HEK293 (cell line): Measurements from ENCODE around the gene DNAAF8.

Source experiments
- KLF16 ChIP-seq: fragments of 450-650 bp; formaldehyde crosslinking; IDR thresholded peaks from 2 replicates; pipeline ENCODE4 v1.5.1; 2017; ENCODE audit warnings: missing biosample characterization, missing genetic modification characterization
- KLF9 ChIP-seq: fragments of 450-650 bp; formaldehyde crosslinking; IDR thresholded peaks from 2 replicates; pipeline ENCODE4 v1.5.1; 2016; ENCODE audit warnings: missing biosample characterization, missing genetic modification characterization, low read depth
- SCRT2 ChIP-seq: fragments of 450-650 bp; formaldehyde crosslinking; IDR thresholded peaks from 2 replicates; pipeline ENCODE4 v1.5.1; 2016; ENCODE audit warnings: missing biosample characterization, missing genetic modification characterization
- SP3 ChIP-seq: fragments of 450-650 bp; formaldehyde crosslinking; IDR thresholded peaks from 2 replicates; pipeline ENCODE4 v1.5.1; 2016; ENCODE audit warnings: missing biosample characterization, missing genetic modification characterization
- ZBTB1 ChIP-seq: fragments of 450-650 bp; formaldehyde crosslinking; IDR thresholded peaks from 2 replicates; pipeline ENCODE4 v1.5.1; 2016; ENCODE audit warnings: missing biosample characterization, missing genetic modification characterization
- ZBTB20 ChIP-seq: fragments of 450-650 bp; formaldehyde crosslinking; IDR thresholded peaks from 2 replicates; pipeline ENCODE4 v1.5.1; 2016; ENCODE audit warnings: missing biosample characterization, missing genetic modification characterization
- ZBTB8A ChIP-seq: fragments of 450-650 bp; formaldehyde crosslinking; IDR thresholded peaks from 2 replicates; pipeline ENCODE4 v1.5.1; 2016; ENCODE audit warnings: missing biosample characterization, missing genetic modification characterization
- ZIC2 ChIP-seq: fragments of 450-650 bp; formaldehyde crosslinking; IDR thresholded peaks from 2 replicates; pipeline ENCODE4 v1.5.1; 2016; ENCODE audit warnings: missing biosample characterization, missing genetic modification characterization
- ZNF26 ChIP-seq: fragments of 450-650 bp; formaldehyde crosslinking; IDR thresholded peaks from 2 replicates; pipeline ENCODE4 v1.5.1; 2016; ENCODE audit warnings: missing biosample characterization, missing genetic modification characterization
- ZNF341 ChIP-seq: fragments of 450-650 bp; formaldehyde crosslinking; IDR thresholded peaks from 2 replicates; pipeline ENCODE4; 2016; ENCODE audit warnings: low read depth, missing biosample characterization, missing genetic modification characterization
- ZNF585B ChIP-seq: fragments of 450-650 bp; formaldehyde crosslinking; IDR thresholded peaks from 2 replicates; pipeline ENCODE4 v1.5.1; 2016; ENCODE audit warnings: missing biosample characterization, missing genetic modification characterization
- ZNF692 ChIP-seq: fragments of 450-650 bp; formaldehyde crosslinking; IDR thresholded peaks from 2 replicates; pipeline ENCODE4 v1.5.1; 2016; ENCODE audit warnings: missing biosample characterization, missing genetic modification characterization
- ZNF768 ChIP-seq: fragments of 450-650 bp; formaldehyde crosslinking; IDR thresholded peaks from 2 replicates; pipeline ENCODE4 v1.5.1; 2018; ENCODE audit warnings: missing biosample characterization, mild to moderate bottlenecking, missing genetic modification characterization
- ZNF830 ChIP-seq: fragments of 450-650 bp; IDR thresholded peaks from 2 replicates; pipeline ENCODE4 v1.5.0; 2018; ENCODE audit warnings: missing biosample characterization, missing genetic modification characterization, low read depth, mild to moderate bottlenecking, moderate library complexity
- ZSCAN4 ChIP-seq: fragments of 450-650 bp; formaldehyde crosslinking; IDR thresholded peaks from 2 replicates; pipeline ENCODE4 v1.5.1; 2017; ENCODE audit warnings: missing biosample characterization, missing genetic modification characterization
- ZSCAN5A ChIP-seq: fragments of 450-650 bp; formaldehyde crosslinking; IDR thresholded peaks from 2 replicates; pipeline ENCODE4 v1.5.1; 2016; ENCODE audit warnings: missing biosample characterization, missing genetic modification characterization
- TF ChIP-seq, protein P1 (sequence below): fragments of 450-650 bp; formaldehyde crosslinking; IDR thresholded peaks from 2 replicates; pipeline ENCODE4 v1.5.1; 2016; ENCODE audit warnings: missing biosample characterization, missing genetic modification characterization
- TF ChIP-seq, protein P2 (sequence below): fragments of 450-650 bp; formaldehyde crosslinking; IDR thresholded peaks from 2 replicates; pipeline ENCODE4 v1.5.1; 2017; ENCODE audit warnings: missing biosample characterization, mild to moderate bottlenecking, missing genetic modification characterization, moderate library complexity
- TF ChIP-seq, protein P3 (sequence below): fragments of 450-650 bp; formaldehyde crosslinking; IDR thresholded peaks from 2 replicates; pipeline ENCODE4 v1.5.1; 2016; ENCODE audit warnings: missing biosample characterization, missing genetic modification characterization
- TF ChIP-seq, protein P4 (sequence below): fragments of 450-650 bp; formaldehyde crosslinking; IDR thresholded peaks from 2 replicates; pipeline ENCODE4 v1.5.1; 2016; ENCODE audit warnings: missing biosample characterization, missing genetic modification characterization
- TF ChIP-seq, protein P5 (sequence below): fragments of 450-650 bp; formaldehyde crosslinking; IDR thresholded peaks from 2 replicates; pipeline ENCODE4 v1.5.1; 2016; ENCODE audit warnings: missing biosample characterization, missing genetic modification characterization
- TF ChIP-seq, protein P6 (sequence below): fragments of 450-650 bp; formaldehyde crosslinking; optimal IDR thresholded peaks from 2 replicates; pipeline ENCODE3; 2016; ENCODE audit warnings: missing biosample characterization, mild to moderate bottlenecking, missing genetic modification characterization

Gene DNAAF8

GRCh38 chr16:4693956-4694641 lies 40.2 kb upstream of the DNAAF8 start (continued):
- TF ChIP-seq SCRT2 (tag by site-specific recombination) (0 out of 2 replicates have a peak, but pooled peaks have one; percentile 16), ZBTB20 (tag by site-specific recombination) (peak; percentile 32; the same call in 1 of the 2 replicates), ZNF341 (peak; percentile 22; the same call in 1 of the 2 replicates), SP3 (tag by site-specific recombination) (peak; percentile 55), ZNF585B (tag by site-specific recombination) (no peak), ZSCAN4 (tag by site-specific recombination) (no peak), ZNF26 (no peak), ZSCAN5A (tag by site-specific recombination) (0 out of 2 replicates have a peak, but pooled peaks have one; percentile 30), ZBTB1 (no peak), KLF9 (peak; percentile 85), ZNF768 (tag by site-specific recombination) (no peak), ZNF830 (tag by site-specific recombination) (no peak), ZBTB8A (tag by site-specific recombination) (peak; percentile 37), KLF16 (tag by site-specific recombination) (peak; percentile 53), ZIC2 (tag by site-specific recombination) (0 out of 2 replicates have a peak, but pooled peaks have one; percentile 47), ZNF692 (tag by site-specific recombination) (peak; percentile 59)
- TF ChIP-seq, protein P1, sequence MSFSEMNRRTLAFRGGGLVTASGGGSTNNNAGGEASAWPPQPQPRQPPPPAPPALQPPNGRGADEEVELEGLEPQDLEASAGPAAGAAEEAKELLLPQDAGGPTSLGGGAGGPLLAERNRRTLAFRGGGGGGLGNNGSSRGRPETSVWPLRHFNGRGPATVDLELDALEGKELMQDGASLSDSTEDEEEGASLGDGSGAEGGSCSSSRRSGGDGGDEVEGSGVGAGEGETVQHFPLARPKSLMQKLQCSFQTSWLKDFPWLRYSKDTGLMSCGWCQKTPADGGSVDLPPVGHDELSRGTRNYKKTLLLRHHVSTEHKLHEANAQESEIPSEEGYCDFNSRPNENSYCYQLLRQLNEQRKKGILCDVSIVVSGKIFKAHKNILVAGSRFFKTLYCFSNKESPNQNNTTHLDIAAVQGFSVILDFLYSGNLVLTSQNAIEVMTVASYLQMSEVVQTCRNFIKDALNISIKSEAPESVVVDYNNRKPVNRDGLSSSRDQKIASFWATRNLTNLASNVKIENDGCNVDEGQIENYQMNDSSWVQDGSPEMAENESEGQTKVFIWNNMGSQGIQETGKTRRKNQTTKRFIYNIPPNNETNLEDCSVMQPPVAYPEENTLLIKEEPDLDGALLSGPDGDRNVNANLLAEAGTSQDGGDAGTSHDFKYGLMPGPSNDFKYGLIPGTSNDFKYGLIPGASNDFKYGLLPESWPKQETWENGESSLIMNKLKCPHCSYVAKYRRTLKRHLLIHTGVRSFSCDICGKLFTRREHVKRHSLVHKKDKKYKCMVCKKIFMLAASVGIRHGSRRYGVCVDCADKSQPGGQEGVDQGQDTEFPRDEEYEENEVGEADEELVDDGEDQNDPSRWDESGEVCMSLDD, result no peak
- TF ChIP-seq, protein P2, sequence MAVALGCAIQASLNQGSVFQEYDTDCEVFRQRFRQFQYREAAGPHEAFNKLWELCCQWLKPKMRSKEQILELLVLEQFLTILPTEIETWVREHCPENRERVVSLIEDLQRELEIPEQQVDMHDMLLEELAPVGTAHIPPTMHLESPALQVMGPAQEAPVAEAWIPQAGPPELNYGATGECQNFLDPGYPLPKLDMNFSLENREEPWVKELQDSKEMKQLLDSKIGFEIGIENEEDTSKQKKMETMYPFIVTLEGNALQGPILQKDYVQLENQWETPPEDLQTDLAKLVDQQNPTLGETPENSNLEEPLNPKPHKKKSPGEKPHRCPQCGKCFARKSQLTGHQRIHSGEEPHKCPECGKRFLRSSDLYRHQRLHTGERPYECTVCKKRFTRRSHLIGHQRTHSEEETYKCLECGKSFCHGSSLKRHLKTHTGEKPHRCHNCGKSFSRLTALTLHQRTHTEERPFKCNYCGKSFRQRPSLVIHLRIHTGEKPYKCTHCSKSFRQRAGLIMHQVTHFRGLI (tag by site-specific recombination), result peak; percentile 48; the same call in 1 of the 2 replicates
- TF ChIP-seq, protein P3, sequence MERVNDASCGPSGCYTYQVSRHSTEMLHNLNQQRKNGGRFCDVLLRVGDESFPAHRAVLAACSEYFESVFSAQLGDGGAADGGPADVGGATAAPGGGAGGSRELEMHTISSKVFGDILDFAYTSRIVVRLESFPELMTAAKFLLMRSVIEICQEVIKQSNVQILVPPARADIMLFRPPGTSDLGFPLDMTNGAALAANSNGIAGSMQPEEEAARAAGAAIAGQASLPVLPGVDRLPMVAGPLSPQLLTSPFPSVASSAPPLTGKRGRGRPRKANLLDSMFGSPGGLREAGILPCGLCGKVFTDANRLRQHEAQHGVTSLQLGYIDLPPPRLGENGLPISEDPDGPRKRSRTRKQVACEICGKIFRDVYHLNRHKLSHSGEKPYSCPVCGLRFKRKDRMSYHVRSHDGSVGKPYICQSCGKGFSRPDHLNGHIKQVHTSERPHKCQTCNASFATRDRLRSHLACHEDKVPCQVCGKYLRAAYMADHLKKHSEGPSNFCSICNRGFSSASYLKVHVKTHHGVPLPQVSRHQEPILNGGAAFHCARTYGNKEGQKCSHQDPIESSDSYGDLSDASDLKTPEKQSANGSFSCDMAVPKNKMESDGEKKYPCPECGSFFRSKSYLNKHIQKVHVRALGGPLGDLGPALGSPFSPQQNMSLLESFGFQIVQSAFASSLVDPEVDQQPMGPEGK (tag by site-specific recombination), result 0 out of 2 replicates have a peak, but pooled peaks have one; percentile 30
- TF ChIP-seq, protein P4, sequence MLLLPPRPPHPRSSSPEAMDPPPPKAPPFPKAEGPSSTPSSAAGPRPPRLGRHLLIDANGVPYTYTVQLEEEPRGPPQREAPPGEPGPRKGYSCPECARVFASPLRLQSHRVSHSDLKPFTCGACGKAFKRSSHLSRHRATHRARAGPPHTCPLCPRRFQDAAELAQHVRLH (tag by site-specific recombination), result no peak
- TF ChIP-seq, protein P5, sequence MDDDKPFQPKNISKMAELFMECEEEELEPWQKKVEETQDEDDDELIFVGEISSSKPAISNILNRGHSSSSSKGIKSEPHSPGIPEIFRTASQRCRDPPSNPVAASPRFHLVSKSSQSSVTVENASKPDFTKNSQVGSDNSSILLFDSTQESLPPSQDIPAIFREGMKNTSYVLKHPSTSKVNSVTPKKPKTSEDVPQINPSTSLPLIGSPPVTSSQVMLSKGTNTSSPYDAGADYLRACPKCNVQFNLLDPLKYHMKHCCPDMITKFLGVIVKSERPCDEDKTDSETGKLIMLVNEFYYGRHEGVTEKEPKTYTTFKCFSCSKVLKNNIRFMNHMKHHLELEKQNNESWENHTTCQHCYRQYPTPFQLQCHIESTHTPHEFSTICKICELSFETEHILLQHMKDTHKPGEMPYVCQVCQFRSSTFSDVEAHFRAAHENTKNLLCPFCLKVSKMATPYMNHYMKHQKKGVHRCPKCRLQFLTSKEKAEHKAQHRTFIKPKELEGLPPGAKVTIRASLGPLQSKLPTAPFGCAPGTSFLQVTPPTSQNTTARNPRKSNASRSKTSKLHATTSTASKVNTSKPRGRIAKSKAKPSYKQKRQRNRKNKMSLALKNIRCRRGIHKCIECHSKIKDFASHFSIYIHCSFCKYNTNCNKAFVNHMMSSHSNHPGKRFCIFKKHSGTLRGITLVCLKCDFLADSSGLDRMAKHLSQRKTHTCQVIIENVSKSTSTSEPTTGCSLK (tag by site-specific recombination), result no peak
- TF ChIP-seq, protein P6, sequence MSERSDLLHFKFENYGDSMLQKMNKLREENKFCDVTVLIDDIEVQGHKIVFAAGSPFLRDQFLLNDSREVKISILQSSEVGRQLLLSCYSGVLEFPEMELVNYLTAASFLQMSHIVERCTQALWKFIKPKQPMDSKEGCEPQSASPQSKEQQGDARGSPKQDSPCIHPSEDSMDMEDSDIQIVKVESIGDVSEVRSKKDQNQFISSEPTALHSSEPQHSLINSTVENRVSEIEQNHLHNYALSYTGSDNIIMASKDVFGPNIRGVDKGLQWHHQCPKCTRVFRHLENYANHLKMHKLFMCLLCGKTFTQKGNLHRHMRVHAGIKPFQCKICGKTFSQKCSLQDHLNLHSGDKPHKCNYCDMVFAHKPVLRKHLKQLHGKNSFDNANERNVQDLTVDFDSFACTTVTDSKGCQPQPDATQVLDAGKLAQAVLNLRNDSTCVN, result peak; percentile 85
